GM18951 (cell line): ENCODE data around the gene NCK2.

Source experiments
- POLR2A ChIP-seq: IDR thresholded peaks from 4 replicates; pipeline ENCODE4 v1.6.1; 2011; ENCODE audit warnings: mild to moderate bottlenecking; ENCODE audit not compliant: insufficient read length, insufficient read depth; ENCODE audit errors: extremely low read depth
- in situ Hi-C: fragments of 300-500 bp; cut with MboI; formaldehyde crosslinking; loops from one replicate; pipeline ENCODE4 v1.12.0; 2022; ENCODE audit warnings: low sequenced_read_pairs, mixed read lengths, inconsistent platforms; ENCODE audit not compliant: unreplicated experiment

The NCK2 gene

DNA sequence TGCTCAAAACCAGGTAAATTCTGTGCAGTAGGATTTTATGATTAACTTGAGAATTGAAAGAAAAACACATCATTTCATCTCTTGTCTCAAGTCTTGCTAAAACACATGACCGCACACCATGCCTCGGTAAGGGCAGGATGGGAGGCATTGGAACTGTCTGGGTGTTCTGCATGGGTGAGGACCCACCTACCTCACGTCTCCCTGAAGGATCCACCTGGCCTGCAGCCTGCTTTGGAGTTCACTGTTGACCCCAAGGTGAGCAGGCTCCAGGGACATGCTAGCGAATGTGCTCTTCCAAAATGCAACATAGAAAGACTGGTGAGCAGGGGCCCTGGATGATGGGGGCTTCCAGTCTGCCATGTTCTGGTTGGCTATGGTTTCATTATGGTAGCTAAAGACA lies 131.5 kb downstream of the NCK2 start:
- in situ Hi-C loops, result no loop called here
- TF ChIP-seq POLR2A, result no peak

DNA sequence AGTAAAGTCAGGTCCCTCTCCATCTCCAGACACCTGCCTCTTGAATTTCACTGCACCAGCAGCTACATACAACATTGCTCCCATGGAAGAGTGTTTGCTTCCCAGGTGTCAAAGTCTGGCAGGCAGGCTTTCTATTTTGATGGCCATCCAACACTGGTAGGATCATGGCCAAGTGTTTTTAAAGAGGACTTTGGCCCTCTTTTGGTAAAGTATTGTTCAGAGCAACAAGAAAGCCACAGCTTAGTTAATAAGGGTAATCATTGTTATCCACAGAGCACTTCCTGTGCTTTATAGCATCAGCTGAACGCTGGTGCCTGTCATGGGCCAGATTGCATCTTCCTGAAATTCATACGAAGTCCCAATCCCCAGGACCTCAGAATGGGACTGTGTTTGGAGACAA lies 133.2 kb downstream of the NCK2 start:
- in situ Hi-C loops, result no loop called here
- no peak for TF ChIP-seq POLR2A

DNA sequence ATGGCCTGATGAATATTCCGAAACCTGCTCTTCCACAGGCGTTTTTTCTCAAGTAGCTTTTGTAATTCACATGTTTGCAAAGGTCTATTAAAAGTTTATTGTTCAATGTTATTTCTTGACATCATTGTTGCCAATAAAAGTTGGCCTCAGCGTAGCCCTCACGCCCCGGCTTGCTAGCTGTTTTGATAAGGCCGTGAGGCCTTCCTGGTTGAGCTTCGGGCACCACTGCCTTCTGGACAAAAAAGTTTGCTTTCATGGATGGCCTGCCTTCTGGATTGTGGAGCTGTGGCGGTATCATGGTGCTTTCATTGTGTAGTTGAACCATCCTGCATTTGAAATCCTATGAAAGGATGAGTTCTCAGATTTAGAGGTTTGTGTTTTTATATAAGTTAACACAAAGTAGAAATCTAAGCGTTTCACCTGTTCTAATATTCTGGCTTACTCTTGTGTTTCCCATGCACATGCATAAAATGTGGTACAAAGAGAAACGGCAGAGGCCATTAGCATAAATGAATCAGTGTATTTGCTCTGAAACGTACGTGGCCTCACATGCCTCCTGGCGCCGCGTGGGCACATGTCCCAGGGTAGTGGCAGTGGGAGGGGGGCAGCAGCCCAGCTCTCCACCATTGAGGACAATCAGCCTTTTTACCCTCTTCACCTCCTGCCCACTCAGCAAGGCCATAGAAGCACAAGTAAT lies 134.5 kb downstream of the NCK2 start:
- in situ Hi-C loops, result no loop called here
- no peak for TF ChIP-seq POLR2A

DNA sequence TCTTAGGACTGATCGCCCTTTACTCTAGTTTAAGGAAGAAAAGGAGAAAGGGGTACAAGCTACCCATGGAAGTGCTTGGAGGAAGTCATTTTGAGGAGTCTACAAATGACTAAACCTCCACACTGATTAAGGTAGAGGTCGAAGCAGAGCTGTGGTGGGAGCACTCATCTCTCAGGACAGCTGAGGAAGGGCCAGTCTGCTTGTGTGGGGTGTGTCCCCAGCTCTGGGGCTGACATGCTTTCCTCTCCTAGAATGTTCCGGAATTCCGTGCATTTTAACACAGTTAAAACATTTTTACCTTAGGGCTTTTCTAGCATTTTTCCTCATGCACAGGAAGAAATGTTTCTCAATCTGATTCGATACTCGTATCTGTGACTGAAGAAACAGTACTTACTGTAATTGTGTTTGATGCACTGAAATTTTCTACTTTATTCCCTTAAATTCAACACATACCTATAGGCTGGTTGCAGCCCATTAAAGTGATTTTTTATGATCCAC lies 135.1 kb downstream of the NCK2 start:
- in situ Hi-C loops, result no loop called here
- TF ChIP-seq POLR2A, result no peak

DNA sequence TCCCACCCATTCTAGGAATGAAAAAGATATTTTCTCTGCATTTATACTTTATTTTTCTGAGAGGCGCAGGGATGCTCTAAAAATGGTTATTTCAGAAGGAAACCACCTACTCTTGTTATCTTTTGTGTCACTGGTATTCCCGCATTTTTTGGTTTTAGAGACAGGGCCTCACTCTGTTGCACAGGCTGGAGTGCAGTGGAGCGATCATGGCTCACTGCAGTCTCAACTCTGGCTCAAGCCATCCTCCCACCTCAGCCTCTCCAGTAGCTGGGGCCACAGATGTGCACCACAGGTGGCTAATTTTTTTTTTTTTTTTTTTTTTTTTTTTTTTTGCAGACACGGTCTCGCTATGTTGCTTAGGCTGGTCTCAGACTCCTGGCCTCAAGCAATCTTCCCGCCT lies 135.9 kb downstream of the NCK2 start:
- no peak for TF ChIP-seq POLR2A
- in situ Hi-C loops, result no loop called here

DNA sequence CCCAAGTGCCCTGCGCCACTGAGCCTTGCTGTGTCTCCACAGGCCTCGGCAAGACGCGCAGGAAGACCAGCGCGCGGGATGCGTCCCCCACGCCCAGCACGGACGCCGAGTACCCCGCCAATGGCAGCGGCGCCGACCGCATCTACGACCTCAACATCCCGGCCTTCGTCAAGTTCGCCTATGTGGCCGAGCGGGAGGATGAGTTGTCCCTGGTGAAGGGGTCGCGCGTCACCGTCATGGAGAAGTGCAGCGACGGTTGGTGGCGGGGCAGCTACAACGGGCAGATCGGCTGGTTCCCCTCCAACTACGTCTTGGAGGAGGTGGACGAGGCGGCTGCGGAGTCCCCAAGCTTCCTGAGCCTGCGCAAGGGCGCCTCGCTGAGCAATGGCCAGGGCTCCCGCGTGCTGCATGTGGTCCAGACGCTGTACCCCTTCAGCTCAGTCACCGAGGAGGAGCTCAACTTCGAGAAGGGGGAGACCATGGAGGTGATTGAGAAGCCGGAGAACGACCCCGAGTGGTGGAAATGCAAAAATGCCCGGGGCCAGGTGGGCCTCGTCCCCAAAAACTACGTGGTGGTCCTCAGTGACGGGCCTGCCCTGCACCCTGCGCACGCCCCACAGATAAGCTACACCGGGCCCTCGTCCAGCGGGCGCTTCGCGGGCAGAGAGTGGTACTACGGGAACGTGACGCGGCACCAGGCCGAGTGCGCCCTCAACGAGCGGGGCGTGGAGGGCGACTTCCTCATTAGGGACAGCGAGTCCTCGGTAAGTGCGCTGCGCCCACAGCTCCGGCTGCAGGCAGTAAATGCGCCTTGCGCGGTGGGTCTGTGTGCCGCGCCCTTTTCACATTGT lies 136.8 kb downstream of the NCK2 start:
- in situ Hi-C loops, result no loop called here
- TF ChIP-seq POLR2A, result no peak

DNA sequence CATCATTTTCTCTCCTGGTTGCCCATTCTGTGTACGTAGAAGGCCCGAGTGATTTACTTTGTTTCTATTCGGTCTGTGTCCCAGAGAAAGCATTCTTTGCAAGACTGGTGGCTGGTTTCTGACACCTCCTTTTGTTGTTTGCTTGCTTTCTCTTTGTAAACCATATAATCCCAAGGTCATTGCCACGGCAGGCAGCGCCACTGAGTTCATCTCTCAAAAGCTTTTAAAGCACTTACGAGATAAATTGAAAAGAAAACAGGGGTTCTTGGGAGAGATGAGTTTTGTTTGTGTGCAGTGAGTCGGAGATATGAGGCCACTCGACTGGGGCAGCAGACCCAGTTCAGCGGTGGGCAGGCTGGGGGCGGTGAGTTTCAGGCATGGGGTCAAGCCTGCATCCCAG lies 137.6 kb downstream of the NCK2 start:
- in situ Hi-C loops, result no loop called here
- no peak for TF ChIP-seq POLR2A

DNA sequence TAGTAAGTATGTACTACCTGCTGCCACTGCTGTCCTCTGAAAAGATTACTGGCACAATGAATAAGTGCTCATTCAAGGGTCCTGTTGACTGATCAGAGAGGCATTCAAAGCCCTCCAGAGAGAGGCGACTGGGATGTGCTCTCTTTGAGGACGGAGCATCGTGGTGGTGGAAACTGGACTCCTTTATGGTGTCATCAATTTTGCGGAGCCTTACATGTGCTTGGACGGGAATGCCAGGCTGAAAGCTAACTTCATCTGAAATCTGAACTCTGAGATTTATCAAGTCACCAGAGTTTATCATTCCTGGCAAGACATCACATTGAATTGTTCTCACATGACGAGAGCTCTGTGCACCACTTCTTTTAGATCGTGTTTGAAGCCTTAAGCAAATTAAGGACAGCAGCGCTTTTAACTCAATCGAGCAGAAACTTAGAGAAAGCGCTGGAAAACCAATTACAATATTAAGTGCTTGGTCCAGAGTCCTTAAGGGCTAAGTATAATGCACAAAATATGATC lies 138.3 kb downstream of the NCK2 start:
- in situ Hi-C loops, result no loop called here
- no peak for TF ChIP-seq POLR2A

DNA sequence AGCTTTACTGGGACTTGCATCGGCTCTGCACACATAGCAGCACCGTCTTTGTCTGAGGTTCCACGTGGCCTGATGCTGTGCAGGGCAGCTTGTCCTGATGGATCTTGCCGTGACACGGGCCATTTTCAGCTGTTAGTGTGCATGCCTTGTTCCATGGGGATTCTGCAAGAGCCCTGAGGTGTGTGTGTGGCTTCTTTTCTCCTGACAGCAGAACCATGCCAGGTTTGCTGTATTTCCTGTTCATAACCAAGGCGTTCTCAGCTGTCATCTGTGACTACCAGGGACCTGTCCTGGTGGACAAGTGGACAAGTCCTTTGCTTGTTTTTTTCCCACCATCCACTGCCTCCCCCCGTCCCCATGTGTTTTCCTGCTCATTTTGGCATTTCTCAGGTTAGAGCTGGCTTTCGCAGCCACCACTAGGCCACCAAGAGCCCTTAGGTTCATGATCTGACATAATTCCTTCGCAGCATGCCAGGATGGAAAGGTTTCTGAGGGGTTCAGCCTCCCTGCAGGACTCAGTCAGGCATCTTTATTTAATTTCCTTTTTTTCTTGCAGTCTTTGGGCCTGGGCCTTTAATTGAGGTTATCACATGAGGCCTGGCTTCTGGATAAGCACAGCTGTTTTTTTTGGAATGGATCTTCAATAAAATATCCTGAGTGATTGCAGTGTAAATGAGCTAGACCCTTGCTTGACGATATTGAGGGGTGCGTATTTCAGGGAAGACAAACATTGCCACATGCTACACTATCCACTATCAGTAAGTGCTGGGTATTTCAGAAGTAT lies 139.4 kb downstream of the NCK2 start:
- in situ Hi-C loops, result no loop called here
- no peak for TF ChIP-seq POLR2A

DNA sequence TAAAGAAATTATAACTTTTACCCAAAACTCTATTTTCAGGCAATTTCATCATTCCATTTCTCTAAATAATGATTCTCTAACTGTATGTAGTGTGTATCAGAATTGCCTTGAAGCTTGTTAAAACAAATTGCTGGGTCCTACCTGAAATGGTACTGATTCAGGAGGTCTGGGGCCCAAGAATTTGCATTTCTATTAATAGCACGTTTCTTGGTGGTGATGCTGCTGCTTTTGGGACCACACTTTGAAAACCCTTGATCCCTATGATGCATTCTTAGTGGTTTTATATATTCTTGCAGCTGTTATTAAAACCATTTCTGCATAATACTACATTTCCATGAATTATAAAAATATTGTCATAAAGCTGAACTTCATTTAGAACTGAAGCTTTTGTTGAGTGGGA lies 140.7 kb downstream of the NCK2 start:
- TF ChIP-seq POLR2A, result no peak
- in situ Hi-C loops, result no loop called here

DNA sequence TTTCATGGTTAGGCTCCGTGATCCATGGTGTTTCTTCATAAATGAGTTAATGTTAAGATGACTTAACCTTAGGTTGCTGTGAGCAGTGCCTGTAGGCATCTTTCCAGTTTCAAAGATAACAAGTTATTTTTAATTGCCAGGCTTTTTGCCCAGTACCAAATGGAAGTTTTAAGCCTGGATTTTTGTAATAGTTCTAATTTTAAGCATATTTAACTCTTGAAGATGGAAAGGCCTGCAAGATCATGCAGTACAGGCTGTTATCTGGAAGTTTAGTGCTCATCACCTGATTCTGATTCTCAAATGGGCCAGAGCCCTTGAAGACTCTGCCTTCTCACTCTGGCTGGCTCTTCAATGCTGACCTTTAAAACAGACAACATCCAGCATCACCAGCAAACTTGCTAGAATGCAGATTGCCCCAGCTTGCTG lies 141.3 kb downstream of the NCK2 start:
- in situ Hi-C loops, result no loop called here
- TF ChIP-seq POLR2A, result no peak

DNA sequence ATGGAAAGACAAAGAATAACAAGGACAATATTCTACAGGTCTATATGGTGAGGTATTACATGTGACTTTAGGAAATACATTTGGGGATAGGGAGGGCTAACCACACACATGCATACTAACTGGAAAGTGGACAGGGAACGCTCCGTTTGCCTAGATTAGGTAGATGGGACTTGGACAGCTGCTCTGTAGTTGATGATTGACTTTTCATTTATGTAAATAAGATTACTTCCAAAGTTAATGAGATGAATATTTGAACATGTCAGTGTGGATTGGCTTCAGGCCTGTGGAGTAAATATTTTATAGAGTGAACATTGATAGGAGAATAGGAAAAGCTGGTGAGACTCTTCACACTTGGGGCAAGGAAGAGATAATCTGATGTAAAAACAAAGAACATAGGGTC lies 142.0 kb downstream of the NCK2 start:
- TF ChIP-seq POLR2A, result no peak
- in situ Hi-C loops, result no loop called here

DNA sequence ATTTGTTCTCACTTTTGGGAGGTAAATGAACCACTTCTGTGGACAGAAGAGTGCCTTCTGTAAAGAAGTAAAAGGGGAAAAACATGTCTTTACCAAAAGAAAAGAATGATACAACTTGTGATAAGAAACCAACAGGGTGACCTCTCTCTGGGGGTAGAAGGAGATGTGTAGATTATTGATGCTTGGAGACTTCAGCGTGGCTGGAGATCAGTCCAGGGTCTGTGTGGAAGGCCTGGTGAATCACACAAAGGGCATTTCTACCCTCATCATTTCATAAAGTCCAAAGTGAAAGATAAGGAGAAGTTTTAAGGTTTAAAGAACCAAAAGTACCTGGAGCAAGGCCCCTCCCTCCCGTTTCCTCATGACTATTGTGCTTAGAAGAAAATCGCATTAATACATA lies 142.5 kb downstream of the NCK2 start:
- TF ChIP-seq POLR2A, result no peak
- in situ Hi-C loops, result no loop called here
